Parathyroid adenoma (tissue), 2 donors: Measurements from ENCODE around the gene COA6.
"Not testable (repeated sequence)": the region's sequence is repeated elsewhere in the genome, so short reads cannot be mapped to it uniquely, and the experiment has no call there.

Source experiments
- H2AFZ ChIP-seq: fragments of 300-600 bp; sonication (generic); one replicate; pipeline ENCODE4 v1.7.0; 2017; ENCODE audit warnings: antibody characterized with exemption, mild to moderate bottlenecking
- H3K27ac ChIP-seq: fragments of 300-600 bp; sonication (generic); one replicate; pipeline ENCODE4 v1.7.0; 2017
- H3K27me3 ChIP-seq: fragments of 300-600 bp; sonication (generic); one replicate; pipeline ENCODE4 v1.7.0; 2017; ENCODE audit warnings: low read length; ENCODE audit not compliant: control insufficient read depth, insufficient read depth
- H3K36me3 ChIP-seq: fragments of 300-600 bp; sonication (generic); one replicate; pipeline ENCODE4 v1.7.0; 2017; ENCODE audit warnings: low read length; ENCODE audit not compliant: control insufficient read depth, insufficient read depth
- H3K4me1 ChIP-seq: fragments of 300-600 bp; sonication (generic); one replicate; pipeline ENCODE4 v1.7.0; 2017; ENCODE audit warnings: control low read depth
- H3K4me2 ChIP-seq: fragments of 300-600 bp; sonication (generic); one replicate; pipeline ENCODE4 v1.7.0; 2017; ENCODE audit warnings: low read length
- H3K4me3 ChIP-seq: fragments of 300-600 bp; sonication (generic); one replicate; pipeline ENCODE4 v1.7.0; 2017; ENCODE audit warnings: low read depth, low read length
- H3K79me2 ChIP-seq: fragments of 300-600 bp; sonication (generic); one replicate; pipeline ENCODE4 v1.7.0; 2017; ENCODE audit warnings: control low read depth
- H3K9ac ChIP-seq: fragments of 300-600 bp; sonication (generic); one replicate; pipeline ENCODE4 v1.7.0; 2017; ENCODE audit warnings: mild to moderate bottlenecking
- H3K9me3 ChIP-seq: fragments of 300-600 bp; sonication (generic); one replicate; pipeline ENCODE4 v1.7.0; 2017; ENCODE audit warnings: low read length; ENCODE audit not compliant: control insufficient read depth
- CTCF ChIP-seq: fragments of 300-600 bp; sonication (generic); IDR thresholded peaks from one replicate; pipeline ENCODE4 v1.7.0; 2017; ENCODE audit warnings: antibody characterized with exemption, mild to moderate bottlenecking
- donor health status: primary hyperparathyroidism.

The COA6 gene

GRCh38 chr1:234396092-234396491, 22.8 kb downstream of the COA6 start:
- no peaks in the 10 kb centered on the region for H3K9me3 ChIP-seq
- TF ChIP-seq CTCF: no peak
- H3K27me3 ChIP-seq: no peaks in the 10 kb centered on the region
- H3K4me1 ChIP-seq: no peaks in the 10 kb centered on the region
- H3K9ac ChIP-seq: no peak overlapping the region
- H3K4me3 ChIP-seq: no peak overlapping the region
- no peak overlapping the region for H3K27ac ChIP-seq
- no peak overlapping the region for H3K4me2 ChIP-seq
- H3K79me2 ChIP-seq: no peaks in the 10 kb centered on the region
- H2AFZ ChIP-seq: no peak overlapping the region
- no peaks in the 10 kb centered on the region for H3K36me3 ChIP-seq

DNA sequence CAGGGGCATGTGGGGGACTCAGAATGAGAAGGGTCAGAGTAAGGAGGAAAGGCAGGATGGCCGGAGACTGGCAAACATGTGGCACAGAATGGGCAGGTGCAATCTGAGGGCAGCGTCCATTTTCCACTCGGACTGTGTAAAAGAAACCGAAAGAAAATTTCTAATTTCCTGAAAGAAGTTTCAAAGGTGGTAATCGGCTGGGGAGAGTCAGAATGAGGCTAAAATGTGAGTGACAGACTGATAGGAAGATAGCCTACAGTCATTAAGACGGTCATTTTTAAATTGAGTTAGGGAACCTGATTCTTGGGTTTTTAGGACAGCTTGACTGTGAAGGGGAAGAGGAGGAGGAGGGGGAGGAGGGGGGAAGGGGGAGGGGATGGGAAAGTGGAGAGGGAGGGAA, 23.6 kb downstream of the COA6 start:
- Histone ChIP-seq H3K9ac (no peak overlapping the region), H3K79me2 (no peaks in the 10 kb centered on the region), H3K4me2 (no peak overlapping the region), H3K4me3 (no peak overlapping the region), H2AFZ (no peak overlapping the region), H3K27me3 (no peaks in the 10 kb centered on the region), H3K9me3 (no peaks in the 10 kb centered on the region), H3K36me3 (no peaks in the 10 kb centered on the region), H3K4me1 (no peaks in the 10 kb centered on the region), H3K27ac (no peak overlapping the region)
- no peak for TF ChIP-seq CTCF

DNA sequence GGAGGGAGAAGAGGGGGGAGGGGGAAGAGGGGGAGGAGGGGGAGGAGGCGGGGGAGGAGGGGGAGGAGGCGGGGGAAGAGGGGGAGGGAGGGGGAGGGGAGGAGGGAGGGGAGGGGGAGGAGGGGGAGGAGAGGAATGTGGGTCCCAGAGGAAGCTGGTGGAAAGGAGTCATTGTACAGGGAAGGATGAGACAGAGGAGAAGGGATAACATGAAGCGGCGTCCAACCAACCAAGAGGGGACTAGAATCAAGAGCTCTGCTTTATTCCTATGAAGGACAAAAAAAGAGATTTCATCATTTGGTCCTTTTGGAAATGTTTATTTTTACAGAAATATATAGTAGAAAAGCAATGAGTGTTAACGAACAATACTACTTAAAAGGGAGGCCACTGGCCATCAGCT, 24.5 kb downstream of the COA6 start:
- no peak overlapping the region for H3K27ac ChIP-seq

DNA sequence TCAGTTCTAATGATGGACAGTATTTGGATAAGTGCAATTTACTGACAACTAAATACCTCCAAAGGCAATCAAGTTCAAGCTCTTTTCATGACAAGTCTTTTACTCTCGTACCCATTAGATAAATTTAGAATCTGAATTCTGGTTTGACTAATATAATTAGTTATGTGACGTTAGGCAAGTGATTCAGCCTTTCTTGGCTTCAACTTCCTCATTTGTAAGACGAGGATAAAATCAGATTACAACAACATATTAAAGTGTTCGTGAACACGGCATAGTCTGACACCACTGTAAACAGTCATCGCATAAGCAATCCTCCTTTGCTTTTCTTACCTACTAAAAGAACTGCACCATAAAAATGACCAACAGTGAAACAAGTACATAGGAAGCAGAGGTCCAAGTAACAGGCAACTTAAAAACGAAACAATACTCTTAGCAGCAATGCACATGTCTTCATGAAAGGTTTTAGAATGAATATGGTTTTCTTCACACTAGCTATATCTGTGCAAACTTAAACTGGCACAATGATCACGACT, 25.7 kb downstream of the COA6 start:
- Histone ChIP-seq H3K9ac (no peak overlapping the region), H2AFZ (no peak overlapping the region), H3K27ac (no peak overlapping the region), H3K36me3 (no peaks in the 10 kb centered on the region), H3K4me2 (no peak overlapping the region), H3K9me3 (no peaks in the 10 kb centered on the region), H3K27me3 (no peaks in the 10 kb centered on the region), H3K79me2 (no peaks in the 10 kb centered on the region), H3K4me3 (no peak overlapping the region), H3K4me1 (no peaks in the 10 kb centered on the region)
- no peak for TF ChIP-seq CTCF

More for the DNA sequence above, 24.5 kb downstream of the COA6 start:
- Histone ChIP-seq H2AFZ (no peak overlapping the region), H3K4me3 (no peak overlapping the region), H3K4me1 (no peaks in the 10 kb centered on the region), H3K9ac (no peak overlapping the region), H3K4me2 (no peak overlapping the region), H3K9me3 (no peaks in the 10 kb centered on the region), H3K36me3 (no peaks in the 10 kb centered on the region), H3K27me3 (no peaks in the 10 kb centered on the region), H3K79me2 (no peaks in the 10 kb centered on the region)
- no peak for TF ChIP-seq CTCF

- not testable (repeated sequence) for H2AFZ ChIP-seq, H3K27ac ChIP-seq, H3K27me3 ChIP-seq, H3K4me1 ChIP-seq, H3K4me3 ChIP-seq, H3K79me2 ChIP-seq, H3K36me3 ChIP-seq, H3K4me2 ChIP-seq, H3K9me3 ChIP-seq, H3K9ac ChIP-seq
Measured at GRCh38 chr1:234399515-234399914, 26.3 kb downstream of the COA6 start.
